Embryonic facial prominence (tissue), 1 donor: ENCODE results near the gene TPRX2.
"Not testable (repeated sequence)": the region's sequence is repeated elsewhere in the genome, so short reads cannot be mapped to it uniquely, and the experiment has no call there.

Experiments
- DNase-seq: peaks from one replicate; pipeline ENCODE4 v3.0.0-alpha.2; 2016; ENCODE audit errors: extremely low spot score

Gene TPRX2, protein sequence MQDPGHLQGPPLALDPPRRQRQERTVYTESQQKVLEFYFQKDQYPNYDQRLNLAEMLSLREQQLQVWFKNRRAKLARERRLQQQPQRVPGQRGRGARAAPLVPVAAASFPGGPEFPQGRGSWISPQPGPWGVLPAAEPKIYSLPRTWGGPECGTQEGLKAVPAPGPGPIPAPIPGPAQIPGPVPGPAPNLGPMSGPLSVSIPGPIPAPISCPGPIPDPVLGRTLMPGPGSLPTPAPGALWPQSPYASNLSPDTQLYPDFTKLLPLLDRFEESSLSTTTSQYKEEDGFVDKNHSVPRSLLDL

DNA sequence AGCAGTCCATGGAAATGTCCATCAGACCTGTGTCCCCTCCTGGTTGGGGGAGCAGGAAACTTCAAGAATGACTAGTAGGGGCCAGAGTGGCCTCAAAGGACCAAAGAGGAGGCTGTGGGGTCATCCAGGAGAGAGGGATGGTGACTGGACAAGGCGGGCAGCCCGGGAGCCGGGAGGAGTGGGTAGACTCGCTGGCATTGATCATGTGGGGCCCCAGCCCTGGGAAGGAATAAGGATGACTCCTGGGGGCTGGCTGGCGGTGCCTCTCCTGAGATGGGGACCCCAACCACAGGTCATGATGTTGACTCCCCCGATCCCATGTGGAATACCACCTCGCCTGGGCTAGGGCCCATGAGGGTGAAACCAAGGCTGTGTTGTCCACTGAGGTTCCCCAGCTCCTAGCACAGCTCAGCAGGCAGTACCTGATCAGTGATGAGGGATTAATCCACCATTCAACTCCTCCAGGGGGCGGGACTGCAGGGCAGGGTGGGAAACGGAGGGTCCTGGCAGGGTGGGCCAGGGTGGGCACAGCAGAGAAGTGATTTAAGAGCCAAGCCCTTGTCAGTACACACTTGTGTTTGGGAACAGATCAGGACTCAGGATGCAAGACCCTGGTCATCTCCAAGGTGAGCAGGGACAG is at the start of gene TPRX2:
Gene TPRX2 (plus strand): TSS at position 590 of the 640 bp plus-strand sequence. CDS start 12 bp downstream, at position 602.
- not testable (repeated sequence) for DNase-seq

DNA sequence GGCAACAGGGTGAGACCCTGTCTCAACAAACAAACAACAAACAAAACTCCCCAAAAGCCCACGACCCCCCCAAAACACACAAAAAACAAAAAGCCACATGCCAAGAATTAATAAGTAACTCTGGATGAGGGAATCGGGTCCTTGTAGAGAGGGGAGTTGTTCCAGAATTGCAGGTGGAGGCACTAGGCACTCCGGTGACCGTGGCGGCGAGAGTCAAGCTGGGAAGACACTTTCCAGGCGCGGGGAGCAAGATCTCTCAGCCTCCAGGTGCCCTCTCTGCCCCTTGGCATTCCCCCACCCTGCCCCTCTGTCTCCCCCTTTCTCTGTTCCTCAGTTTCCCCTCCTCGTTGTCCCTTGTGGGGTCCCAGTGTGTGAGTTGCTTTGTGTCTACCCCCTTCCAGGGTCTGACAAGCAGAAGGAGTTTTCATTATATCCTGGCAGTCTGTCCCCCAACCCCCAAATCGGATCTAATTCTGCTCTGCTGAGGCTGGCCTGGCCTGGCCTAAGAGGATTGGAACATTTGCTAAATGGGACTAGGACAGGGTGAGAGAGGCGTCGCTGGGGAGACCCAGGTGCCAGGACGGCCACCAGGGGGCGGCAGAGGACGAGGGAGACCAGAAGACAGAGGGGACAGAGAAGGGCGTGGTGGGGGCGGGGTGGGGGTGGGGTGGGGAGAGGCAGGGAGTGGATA is 45.6 kb upstream of the TPRX2 start:
- DNase-seq, result no peak

DNA sequence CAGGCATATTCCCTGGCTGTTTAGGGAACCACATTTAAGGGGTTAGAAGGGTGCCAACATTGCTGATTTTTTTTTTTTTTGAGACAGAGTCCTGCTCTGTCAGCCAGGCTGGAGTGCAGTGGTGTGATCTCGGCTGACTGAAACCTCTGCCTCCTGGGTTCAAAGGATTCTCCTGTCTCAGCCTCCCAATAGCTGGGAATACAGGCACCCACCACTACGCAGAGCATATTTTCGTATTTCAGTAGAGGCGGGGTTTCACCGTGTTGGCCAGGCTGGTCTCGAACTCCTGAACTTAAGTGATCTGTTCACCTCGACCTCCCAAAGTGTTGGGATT is 45.1 kb upstream of the TPRX2 start:
- no peak for DNase-seq

DNA sequence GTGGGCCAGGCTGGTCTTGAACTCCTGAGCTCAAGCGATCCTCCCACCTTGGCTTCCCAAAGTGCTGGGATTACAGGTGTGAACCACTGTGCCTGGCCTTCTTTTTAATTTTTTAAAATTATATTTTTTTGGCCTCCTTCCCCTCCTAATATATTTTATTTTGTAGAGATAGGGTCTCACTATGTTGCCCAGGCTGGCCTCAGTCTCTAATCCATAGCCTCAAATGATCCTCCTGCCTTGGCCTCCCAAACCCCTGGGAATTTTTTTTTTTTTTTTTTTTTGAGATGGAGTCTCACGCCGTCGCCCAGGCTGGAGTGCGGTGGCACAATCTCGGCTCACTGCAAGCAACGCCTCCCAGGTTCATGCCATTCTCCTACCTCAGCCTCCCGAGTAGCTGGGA is 42.8 kb upstream of the TPRX2 start:
- not testable (repeated sequence) for DNase-seq

DNA sequence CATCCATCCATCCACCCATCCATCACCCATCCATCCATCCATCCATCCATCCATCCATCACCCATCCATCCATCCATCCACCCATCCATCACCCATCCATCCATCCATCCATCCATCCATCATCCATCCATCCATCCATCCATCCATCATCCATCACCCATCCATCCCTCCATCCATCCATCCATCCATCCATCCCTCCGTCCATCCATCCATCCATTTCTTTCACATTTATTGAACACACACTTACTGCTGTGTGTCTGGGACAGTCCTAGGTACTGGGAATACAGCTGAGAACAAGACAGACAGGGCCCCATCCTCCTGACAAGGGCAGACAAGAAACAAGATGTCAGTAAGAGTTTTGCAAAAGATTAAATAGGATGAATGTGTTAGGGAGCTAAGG is 40.8 kb upstream of the TPRX2 start:
- not testable (repeated sequence) for DNase-seq

DNA sequence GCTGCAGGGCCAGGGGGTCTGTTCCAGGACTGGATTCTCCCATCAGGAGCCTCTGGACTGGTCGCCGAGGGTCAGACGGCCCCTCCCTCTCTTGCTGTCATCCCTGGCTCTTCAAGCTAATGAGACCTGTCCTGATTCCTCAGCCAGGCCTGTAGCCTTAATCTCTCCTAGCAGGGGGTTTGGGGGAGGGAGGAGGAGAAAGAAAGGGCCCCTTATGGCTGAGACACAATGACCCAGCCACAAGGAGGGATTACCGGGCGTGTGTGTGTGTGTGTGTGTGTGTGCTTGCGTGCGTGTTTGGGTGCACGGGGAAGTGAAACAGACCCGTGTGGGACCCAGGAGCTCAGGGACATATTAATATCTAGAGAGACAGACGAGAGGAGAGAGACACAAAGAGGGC is 39.2 kb upstream of the TPRX2 start:
- DNase-seq, result no peak

DNA sequence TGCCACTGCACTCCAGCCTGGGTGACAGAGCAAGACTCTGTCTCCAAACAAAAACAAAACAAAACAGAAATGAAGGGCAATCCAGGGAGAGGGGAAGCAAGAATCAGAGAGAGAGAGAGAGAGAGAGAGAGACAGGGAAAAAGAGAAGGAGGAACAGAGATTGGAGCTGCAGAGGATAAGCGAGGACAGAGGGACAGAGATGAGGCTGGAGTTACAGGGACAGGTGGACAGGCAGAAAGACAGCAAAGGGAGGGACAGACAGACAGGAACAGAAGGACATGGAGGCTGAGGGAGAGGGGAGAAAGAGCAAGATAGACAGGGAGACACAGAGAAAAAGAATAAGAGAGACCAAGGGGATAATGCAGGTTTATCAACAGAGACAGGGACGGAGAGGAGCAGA is 38.6 kb upstream of the TPRX2 start:
- no peak for DNase-seq

DNA sequence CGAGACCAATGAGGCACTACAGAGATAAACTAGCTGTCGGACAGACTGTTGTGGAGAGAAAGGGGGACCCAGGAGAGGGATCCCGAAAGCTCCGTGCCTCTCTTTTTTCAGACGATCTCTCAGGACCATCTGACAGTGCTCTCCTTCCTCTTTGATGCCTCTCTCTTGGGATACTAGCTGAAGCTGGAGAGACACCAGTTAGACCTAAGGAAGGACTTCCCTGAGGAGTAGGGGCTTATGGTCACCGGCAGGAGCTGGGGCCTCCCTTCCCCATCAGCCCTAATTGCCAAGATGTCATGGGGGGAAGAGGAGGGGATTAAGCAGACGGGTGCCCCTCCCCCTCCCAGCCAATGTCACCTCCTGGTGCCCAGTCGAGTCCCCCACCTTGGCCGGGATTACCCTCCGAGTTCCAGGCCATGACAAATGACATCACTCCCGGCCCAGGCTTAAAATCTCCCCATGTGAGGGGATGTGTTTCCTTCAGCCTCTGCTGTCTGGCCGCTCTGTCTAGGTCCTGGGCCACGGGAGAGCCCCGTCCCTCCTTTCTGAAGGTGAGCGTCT is 37.5 kb upstream of the TPRX2 start, which contains the start of gene CRX:
Gene CRX (plus strand): TSS at position 478 of the 561 bp plus-strand sequence. CDS start 12,507 bp downstream, outside the sequence.
- DNase-seq, result no peak

DNA sequence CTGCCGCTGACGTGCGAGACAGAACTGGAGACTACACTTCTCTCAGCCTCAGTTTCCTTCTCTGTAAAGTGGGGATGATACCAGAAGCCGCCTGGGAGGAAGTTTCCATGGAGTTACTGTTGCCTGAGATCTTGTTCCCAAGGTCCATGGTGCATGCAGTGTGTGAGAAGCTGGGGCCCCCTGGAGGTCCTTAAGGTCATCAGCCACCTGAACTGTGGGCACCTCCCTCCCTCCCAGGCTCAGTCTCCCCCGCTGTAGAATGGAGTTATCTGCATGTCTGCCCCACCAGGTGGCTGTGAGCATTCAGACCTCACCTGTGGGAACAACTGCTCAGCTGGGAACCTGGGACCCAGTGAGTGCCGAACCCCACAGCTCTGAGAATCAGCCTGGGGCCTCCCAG is 34.6 kb upstream of the TPRX2 start:
- no peak for DNase-seq

DNA sequence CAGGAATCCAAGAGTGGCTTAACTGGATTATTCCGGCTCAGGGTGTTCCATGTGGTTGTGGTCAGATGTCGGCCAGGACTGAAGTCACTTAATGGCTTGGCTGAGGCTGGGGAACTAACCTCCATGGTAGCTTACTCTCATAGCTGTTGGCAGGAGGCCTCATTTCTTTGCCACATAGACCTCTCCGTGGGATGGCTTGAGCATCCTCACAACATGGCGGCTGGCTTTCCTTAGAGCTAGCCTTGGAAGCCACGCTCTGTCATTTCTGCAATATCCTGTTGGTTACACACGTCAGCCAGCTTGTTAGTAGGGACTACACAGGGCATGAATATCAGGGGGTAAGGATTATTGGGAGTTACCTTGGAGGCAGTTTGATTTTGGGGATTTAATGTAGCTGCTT is 32.2 kb upstream of the TPRX2 start:
- no peak for DNase-seq

DNA sequence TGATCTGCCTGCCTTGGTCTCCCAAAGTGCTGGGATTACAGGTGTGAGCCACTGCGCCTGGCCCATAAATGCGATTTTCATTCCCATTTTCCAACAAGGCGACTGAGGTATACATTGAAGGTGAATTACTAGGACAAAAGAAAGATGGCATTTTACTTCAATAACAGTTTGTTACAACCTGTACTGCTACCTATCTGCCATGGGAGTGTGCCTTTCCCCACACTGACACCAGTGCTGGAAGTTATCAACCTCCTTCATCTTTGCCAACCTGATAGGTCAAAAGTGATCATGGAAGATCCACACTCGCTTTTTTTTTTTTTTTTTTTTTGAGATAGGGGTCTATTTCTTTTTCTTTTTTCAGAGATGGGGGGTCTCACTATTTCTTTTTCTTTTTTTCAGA is 26.3 kb upstream of the TPRX2 start:
- no peak for DNase-seq

DNA sequence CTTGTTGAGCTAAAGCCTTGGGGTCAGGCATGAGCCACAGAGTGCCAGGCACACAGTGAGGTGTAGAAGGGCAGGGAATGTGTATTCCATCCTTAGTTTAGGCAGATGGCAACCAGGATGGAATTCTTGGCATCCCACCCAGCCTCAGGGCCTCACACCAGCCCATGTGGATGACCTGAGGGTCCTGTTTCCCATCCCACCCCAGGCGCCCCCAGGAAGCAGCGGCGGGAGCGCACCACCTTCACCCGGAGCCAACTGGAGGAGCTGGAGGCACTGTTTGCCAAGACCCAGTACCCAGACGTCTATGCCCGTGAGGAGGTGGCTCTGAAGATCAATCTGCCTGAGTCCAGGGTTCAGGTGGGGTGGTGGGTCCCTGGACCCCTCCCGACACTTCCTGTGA is 23.0 kb upstream of the TPRX2 start:
- no peak for DNase-seq

DNA sequence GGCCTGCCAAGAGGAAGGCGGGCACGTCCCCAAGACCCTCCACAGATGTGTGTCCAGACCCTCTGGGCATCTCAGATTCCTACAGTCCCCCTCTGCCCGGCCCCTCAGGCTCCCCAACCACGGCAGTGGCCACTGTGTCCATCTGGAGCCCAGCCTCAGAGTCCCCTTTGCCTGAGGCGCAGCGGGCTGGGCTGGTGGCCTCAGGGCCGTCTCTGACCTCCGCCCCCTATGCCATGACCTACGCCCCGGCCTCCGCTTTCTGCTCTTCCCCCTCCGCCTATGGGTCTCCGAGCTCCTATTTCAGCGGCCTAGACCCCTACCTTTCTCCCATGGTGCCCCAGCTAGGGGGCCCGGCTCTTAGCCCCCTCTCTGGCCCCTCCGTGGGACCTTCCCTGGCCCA is 19.6 kb upstream of the TPRX2 start:
- no peak for DNase-seq

DNA sequence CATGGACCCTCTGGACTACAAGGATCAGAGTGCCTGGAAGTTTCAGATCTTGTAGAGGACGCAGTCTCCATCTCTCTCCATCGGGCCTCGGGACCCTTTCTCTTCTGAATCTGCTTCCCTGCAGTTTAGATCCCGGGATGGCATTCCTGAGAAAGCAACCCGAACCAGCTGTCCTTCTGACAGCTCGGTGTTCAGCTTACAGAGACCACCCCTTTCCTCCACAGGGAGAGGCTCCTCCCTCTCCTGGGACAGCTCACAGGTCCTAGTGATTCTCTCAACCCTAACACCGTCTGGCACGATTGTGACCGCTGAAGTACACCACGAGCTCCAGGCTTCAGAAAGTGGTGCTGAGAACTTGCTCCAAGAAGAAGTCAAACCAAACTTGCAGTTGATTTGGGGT is 19.1 kb upstream of the TPRX2 start:
- DNase-seq, result no peak

DNA sequence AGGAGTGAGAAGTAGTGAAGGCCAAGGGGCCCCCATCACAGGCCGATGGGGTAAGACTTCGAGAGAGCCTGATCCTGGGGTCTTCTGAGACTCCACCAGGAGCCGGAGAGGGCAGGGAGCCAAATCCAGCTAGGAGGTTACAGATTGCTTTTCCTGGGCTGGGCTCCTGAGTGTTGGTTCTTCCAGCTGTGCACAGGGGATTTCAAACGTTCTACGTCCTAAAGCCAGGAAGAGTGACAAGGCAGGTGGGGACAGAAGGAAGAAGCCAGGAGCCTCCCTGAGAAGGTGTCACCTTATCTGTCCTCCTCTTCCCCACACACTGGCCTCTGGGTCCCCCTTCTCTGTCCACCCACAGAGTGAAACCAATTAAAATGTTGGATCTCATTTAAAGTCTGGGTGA is 16.1 kb upstream of the TPRX2 start:
- DNase-seq, result no peak

DNA sequence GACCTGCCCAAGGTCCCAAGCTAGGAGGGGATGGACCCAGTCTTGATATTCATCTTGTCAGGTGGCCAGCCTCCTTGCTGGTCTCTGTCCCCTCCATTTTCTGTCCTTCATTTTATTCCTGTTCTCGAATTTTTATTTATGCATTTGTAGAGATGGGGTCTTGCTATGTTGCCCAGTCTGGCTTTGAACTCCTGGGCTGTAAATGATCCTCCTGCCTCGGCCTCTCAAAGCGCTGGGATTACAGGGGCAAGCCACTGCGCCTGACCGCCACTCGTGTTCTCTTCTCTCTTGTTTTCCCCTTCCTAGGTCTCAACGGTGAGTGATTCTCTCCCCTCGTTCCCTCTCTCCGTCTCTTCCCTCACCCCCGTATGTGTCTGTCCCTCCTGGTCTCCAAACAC is 10.6 kb upstream of the TPRX2 start:
- DNase-seq, result no peak

DNA sequence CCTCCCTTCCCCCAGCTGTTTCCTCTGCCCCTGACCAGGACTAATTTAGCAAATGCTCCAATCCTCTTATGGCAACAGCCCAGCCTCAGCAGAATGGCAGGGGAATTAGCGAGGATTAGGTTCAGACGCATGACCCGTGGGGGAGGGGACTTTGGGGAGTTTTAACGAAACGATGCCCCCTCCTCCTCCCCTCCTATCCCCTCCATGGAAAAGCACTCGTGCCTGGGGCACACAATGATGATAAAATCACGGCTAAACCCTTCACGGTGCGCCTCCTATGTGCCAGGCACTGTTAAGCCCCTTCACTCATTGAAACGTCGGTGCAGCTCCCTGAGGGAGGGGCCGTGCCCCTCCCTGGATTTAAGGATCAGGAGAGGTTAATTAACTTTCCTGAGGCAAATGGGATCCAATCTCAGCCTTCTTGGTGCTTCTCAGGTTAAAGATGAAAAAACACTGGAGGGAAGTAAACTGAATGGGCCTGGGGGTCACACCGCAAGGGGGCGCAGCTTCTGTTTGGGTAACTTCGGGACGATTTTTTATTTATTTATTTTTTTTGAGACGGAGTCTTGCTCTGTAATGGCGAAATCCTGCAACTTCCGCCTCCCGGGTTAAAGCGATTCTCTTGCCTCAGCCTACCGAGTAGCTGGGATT is 10.1 kb upstream of the TPRX2 start:
- DNase-seq, result no peak

DNA sequence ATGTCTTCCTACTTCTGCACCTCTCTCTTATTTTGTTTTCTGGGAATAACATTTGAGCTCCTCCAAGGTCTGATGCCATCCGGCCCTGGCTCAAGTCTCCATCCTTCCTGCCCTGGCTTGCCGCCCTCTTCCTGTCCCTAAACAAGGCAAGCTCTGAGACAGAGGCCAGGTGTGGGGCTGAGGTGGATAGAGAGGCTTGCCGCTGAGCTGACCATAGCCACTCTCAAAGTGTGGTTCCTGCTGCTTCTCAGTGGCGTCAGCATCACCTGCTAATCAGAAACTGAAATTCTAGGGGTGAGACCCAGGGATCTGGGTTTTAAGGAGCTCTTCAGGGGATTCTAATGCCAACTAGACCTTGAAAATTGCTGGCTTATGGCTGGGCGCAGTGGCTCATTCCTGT is 6.0 kb upstream of the TPRX2 start:
- DNase-seq, result no peak

DNA sequence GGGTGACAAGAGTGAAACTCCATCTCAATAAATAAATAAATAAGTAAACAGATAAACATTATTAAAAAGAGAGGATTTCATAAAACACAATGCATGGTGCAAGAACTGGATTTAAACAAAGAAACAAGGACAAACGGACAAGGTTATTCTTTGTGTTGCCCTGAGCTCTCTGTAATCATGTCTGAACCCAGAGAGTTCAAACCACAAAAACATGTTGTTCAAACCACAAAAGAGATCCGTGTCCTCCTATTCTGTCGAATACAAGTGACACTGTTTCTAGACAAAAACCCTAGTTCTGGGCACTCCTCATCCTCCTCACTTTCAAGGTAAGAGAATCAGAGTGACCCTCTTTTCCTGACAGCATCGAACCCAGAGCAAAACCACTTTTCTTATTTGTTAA is 4.6 kb upstream of the TPRX2 start:
- no peak for DNase-seq

DNA sequence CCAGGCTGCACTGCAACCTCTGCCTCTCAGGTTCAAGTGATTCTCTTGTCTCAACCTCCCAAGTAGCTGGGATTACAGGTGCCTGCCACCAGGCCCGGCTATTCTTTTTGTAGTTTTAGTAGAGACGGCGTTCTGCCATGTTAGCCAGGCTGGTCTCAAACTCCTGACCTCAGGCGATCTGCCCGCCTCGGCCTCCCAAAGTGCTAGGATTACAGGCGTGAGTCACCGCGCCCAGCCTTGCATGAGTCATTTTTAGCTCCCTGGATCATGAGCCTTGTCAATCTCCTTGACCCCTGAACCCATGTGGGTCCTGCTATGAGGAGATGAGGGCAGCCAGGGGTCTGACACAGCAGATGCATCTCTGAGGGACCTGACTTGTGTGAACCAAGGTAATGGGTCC is 804 bp upstream of the TPRX2 start:
- not testable (repeated sequence) for DNase-seq

DNA sequence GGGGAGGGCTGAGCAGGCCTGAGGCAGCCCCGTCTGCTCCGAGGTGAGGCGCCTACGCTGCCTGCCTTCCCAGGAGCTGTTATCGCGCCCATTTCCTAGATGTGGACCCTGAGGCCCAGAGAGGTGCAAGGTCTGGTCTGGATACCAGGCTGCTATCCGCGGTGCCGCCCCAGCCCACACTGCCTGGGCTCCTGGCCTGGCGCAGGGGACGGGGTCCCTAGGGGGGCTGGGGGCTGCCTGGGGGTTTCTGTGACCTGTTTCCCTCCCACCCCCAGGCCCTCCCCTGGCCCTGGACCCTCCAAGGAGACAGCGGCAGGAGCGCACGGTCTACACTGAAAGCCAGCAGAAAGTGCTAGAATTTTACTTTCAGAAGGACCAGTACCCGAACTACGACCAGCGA is 803 bp downstream of the TPRX2 start:
- DNase-seq, result not testable (repeated sequence)

DNA sequence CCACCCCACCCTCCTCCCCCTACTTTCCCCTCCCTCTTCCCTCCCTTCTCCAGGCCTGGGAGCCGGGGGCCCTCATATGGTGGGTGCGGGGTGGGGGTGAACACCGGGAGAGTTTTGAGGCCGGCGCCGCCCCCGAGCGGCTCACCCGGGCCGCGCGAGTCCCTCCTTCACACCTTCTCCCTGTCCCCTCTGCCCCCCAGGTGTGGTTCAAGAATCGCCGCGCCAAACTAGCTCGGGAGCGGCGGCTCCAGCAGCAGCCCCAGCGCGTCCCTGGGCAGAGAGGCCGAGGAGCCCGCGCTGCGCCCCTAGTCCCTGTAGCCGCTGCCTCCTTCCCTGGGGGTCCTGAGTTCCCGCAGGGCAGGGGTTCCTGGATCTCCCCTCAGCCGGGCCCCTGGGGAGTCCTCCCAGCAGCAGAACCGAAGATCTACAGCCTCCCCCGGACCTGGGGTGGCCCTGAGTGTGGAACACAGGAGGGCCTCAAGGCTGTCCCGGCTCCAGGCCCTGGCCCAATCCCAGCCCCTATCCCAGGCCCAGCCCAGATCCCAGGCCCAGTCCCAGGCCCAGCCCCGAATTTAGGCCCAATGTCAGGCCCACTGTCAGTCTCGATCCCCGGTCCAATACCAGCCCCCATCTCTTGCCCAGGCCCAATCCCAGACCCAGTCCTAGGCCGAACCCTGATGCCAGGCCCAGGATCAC is 1.7 kb downstream of the TPRX2 start:
- DNase-seq, result no peak
